ENCODE data around the gene RRP1. TPM values are rescaled to one million over a fixed set of nuclear protein-coding genes. Genes with fewer than 3 reads are reported as not detected.

The RRP1 gene
- total RNA-seq, 2 experiments from 2014 or later: 50.3 to 55.0 TPM

DNA sequence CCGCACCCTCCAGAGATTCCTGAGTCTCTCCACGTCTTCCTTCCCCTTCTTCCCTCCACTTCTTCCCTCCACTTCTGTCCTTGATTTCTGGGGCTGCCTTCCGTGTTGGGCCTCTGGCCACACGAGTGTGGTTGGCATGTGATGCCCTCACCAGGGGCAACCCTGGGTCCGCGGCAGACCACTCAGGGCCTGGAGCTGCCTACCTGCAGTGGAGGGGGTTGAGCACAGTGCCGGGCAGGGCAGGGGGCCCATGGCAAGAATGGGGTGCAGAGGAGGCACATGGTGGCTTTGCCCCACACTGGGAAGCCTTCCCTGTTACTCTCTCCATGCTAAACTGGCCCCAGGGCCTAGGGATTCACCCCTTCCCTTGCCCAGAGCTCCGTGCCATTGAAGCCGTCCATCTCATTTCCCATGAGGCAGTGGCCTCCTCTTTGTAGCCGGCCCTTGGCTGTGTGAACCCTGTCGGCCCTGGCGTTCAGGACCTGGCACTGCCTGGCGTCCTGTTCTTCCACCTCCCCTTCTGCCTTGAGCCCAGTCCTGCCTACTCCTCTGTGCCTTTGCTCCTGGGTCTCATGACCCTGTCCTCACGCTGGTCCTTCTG is 13.4 kb downstream of the RRP1 start:
- Histone ChIP-seq H3K27ac (ENCODE audit: low read depth, low read length, poor library complexity, severe bottlenecking) (no peak overlapping the region), H3K9me3 (ENCODE audit: low read length) (no peaks in the 10 kb centered on the region), H3K79me2 (ENCODE audit: insufficient read depth, low read depth, low read length) (0 out of 2 replicates have a peak, but pooled peaks cover 4% of the 10 kb centered on the region), H4K20me1 (ENCODE audit: insufficient read depth, low read length) (no peaks in the 10 kb centered on the region), H3K4me2 (ENCODE audit: low read length) (no peak overlapping the region), H3K4me3 (ENCODE audit: low read depth, low read length, poor library complexity, severe bottlenecking) (no peak overlapping the region), H3K9me2 (ENCODE audit: insufficient read depth, low read length) (no peaks in the 10 kb centered on the region), H2AFZ (ENCODE audit: low read length) (no peak overlapping the region), H3K4me1 (ENCODE audit: insufficient read depth, low read length, poor library complexity, severe bottlenecking) (peaks cover 39% of the 10 kb centered on the region), H3K36me3 (ENCODE audit: insufficient read depth, low read length) (peaks cover 85% of the 10 kb centered on the region)
- POLR2A ChIA-PET: no interaction called here
- TF ChIP-seq EZH2phosphoT487 (IDR thresholded peaks at IDR 0.05; ENCODE audit: borderline replicate concordance, low read depth, low read length): no peak
- DNase-seq (ENCODE audit: low spot score): no peak
- BruUV-seq (replicated peaks): no TSS peak
- CTCF ChIA-PET (ENCODE audit: unreplicated experiment): no interaction called here
- intact Hi-C loops (cut with micrococcal nuclease; ENCODE audit: unreplicated experiment): no loop called here

DNA sequence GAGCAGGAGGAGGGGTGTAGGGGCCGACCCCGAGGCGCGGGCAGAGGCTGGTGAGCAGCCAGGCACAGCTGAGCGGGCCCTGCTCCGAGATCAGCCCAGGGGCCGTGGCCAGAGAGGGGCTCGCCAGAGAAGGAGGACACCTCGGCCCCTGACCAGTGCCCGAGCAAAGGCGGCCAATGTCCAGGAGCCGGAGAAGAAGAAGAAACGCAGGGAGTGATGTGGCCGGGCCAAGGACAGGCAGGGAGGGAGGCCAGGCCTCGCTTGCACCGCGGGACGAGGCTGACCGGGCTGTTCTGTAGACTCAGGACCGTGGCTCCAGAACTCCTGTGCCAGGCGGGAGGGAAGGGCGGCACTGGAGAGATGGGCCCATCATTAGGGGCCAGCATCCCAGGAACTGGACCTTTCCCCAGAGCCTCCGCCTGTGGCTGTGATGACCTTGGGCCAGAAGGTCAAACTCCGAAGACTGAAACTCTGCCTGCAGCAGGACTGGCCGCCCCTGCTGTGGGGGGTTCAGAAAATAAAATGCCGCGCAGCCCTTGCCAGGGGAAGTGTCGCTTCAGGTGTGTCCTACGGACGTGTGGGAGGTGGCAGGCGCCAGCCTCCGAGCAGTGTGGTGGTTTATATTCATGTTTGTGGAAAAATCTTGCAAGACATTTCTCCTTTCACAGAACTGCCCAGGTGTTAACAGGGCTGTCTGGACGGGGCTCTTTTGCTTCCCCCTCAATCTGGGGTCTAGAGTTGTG is 14.4 kb downstream of the RRP1 start:
- TF ChIP-seq EZH2phosphoT487 (IDR thresholded peaks at IDR 0.05; ENCODE audit: borderline replicate concordance, low read depth, low read length): no peak
- TF ChIP-seq, protein P1, sequence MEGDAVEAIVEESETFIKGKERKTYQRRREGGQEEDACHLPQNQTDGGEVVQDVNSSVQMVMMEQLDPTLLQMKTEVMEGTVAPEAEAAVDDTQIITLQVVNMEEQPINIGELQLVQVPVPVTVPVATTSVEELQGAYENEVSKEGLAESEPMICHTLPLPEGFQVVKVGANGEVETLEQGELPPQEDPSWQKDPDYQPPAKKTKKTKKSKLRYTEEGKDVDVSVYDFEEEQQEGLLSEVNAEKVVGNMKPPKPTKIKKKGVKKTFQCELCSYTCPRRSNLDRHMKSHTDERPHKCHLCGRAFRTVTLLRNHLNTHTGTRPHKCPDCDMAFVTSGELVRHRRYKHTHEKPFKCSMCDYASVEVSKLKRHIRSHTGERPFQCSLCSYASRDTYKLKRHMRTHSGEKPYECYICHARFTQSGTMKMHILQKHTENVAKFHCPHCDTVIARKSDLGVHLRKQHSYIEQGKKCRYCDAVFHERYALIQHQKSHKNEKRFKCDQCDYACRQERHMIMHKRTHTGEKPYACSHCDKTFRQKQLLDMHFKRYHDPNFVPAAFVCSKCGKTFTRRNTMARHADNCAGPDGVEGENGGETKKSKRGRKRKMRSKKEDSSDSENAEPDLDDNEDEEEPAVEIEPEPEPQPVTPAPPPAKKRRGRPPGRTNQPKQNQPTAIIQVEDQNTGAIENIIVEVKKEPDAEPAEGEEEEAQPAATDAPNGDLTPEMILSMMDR (conservative IDR thresholded peaks at IDR 0.05; ENCODE audit: low read length): no peak
- no TSS peak for BruUV-seq (replicated peaks)
- Histone ChIP-seq H3K4me2 (ENCODE audit: low read length) (no peak overlapping the region), H2AFZ (ENCODE audit: low read length) (no peak overlapping the region), H3K9me3 (ENCODE audit: low read length) (no peaks in the 10 kb centered on the region), H3K36me3 (ENCODE audit: insufficient read depth, low read length) (peaks cover 75% of the 10 kb centered on the region), H3K27ac (ENCODE audit: low read depth, low read length, poor library complexity, severe bottlenecking) (peak overlapping the region; percentile 96), H3K4me1 (ENCODE audit: insufficient read depth, low read length, poor library complexity, severe bottlenecking) (peaks cover 48% of the 10 kb centered on the region), H3K79me2 (ENCODE audit: insufficient read depth, low read depth, low read length) (0 out of 2 replicates have a peak, but pooled peaks cover 4% of the 10 kb centered on the region), H3K9me2 (ENCODE audit: insufficient read depth, low read length) (no peaks in the 10 kb centered on the region), H4K20me1 (ENCODE audit: insufficient read depth, low read length) (no peaks in the 10 kb centered on the region), H3K4me3 (ENCODE audit: low read depth, low read length, poor library complexity, severe bottlenecking) (no peak overlapping the region)
- CTCF ChIA-PET (ENCODE audit: unreplicated experiment): no interaction called here
- POLR2A ChIA-PET: interaction anchor here (0.7 to 1.2 kb wide), 2 partner anchors 11 to 96 kb away, joined by 3 to 4 read pairs; no protein-coding TSS in a partner anchor
- intact Hi-C loops (cut with micrococcal nuclease; ENCODE audit: unreplicated experiment): no loop called here
- no peak for DNase-seq (ENCODE audit: low spot score)

DNA sequence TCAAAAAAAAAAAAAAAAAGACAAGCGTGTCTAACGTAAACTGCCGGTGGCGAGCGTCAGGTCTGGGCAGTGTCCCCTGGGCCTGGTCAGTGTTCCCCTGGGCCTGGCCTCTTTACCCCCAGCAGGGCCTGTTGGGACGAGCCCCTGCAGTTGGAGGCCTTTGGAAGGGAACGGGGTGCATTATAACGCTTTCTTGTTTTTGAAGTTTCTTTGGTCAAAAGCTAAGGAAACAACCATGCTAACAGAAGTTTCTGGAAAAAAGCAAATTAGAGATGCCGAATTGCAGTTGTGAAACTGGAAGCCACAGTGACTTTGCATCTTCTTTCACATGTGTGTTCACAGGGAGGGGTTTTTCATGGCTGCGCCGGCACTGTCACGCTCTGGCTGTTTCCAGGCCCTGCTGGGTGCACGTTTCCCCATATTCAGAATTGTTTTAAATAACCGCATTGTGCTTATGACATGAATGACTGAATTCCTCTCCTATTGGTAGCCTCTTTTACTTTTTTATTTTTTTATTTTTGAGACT is 16.0 kb downstream of the RRP1 start:
- TF ChIP-seq, protein P1 (conservative IDR thresholded peaks at IDR 0.05; ENCODE audit: low read length): no peak
- TF ChIP-seq EZH2phosphoT487 (IDR thresholded peaks at IDR 0.05; ENCODE audit: borderline replicate concordance, low read depth, low read length): no peak
- Histone ChIP-seq H3K4me3 (ENCODE audit: low read depth, low read length, poor library complexity, severe bottlenecking) (peak overlapping the region; percentile 20), H3K79me2 (ENCODE audit: insufficient read depth, low read depth, low read length) (0 out of 2 replicates have a peak, but pooled peaks cover 4% of the 10 kb centered on the region), H3K4me2 (ENCODE audit: low read length) (peak overlapping the region; percentile 59), H4K20me1 (ENCODE audit: insufficient read depth, low read length) (no peaks in the 10 kb centered on the region), H3K9me2 (ENCODE audit: insufficient read depth, low read length) (no peaks in the 10 kb centered on the region), H3K36me3 (ENCODE audit: insufficient read depth, low read length) (peaks cover 59% of the 10 kb centered on the region), H3K27ac (ENCODE audit: low read depth, low read length, poor library complexity, severe bottlenecking) (peak overlapping the region; percentile 96), H3K4me1 (ENCODE audit: insufficient read depth, low read length, poor library complexity, severe bottlenecking) (peaks cover 56% of the 10 kb centered on the region), H2AFZ (ENCODE audit: low read length) (no peak overlapping the region), H3K9me3 (ENCODE audit: low read length) (no peaks in the 10 kb centered on the region)
- no TSS peak for BruUV-seq (replicated peaks)
- POLR2A ChIA-PET: interaction anchor here (0.6 to 1.2 kb wide), 4 partner anchors 12 to 499 kb away, joined by 3 to 4 read pairs (median 3); no protein-coding TSS in a partner anchor
- intact Hi-C loops (cut with micrococcal nuclease; ENCODE audit: unreplicated experiment): loop anchor here (1.0 kb wide), 1 partner anchor 16 kb away; the partner anchor contains the start of gene RRP1
- CTCF ChIA-PET (ENCODE audit: unreplicated experiment): no interaction called here
- DNase-seq (ENCODE audit: low spot score): peak; percentile 96

Measured in OCI-LY7 (cell line).